ENCODE measurements around the gene DDX41. TPM values are rescaled to one million over a fixed set of nuclear protein-coding genes. Genes with fewer than 3 reads are reported as not detected.

Gene DDX41
- total and polyA plus RNA-seq, 2 donors (not counting 3 experiments of a cell fraction or from before 2014, with no cell fraction given): 103 to 118 TPM

GRCh38 chr5:177528631-177529030 lies 11.9 kb upstream of the DDX41 start:
- Histone ChIP-seq H3K4me1 (ENCODE audit: control insufficient read depth, extremely low read depth, insufficient read depth, low read length) (no peaks in the 10 kb centered on the region), H4K20me1 (replicated peaks; ENCODE audit: control insufficient read depth, extremely low read depth, insufficient read depth, low read length) (no peaks in the 10 kb centered on the region), H2AFZ (ENCODE audit: low read depth, low read length) (no peak overlapping the region), H3K36me3 (ENCODE audit: control insufficient read depth in 2 of 2, extremely low read depth in 1 of 2, insufficient read depth in 2 of 2, low read length in 2 of 2) (peaks cover 15 to 71% of the 10 kb centered on the region in 2 experiments), H3K27ac (ENCODE audit: insufficient read depth, low read depth, low read length) (no peak overlapping the region), H3K4me2 (ENCODE audit: insufficient read depth, low read length) (no peak overlapping the region), H3K79me2 (ENCODE audit: control insufficient read depth, insufficient read depth, low read length) (no peaks in the 10 kb centered on the region), H3K4me3 (replicated peaks in 1 of 3; ENCODE audit: insufficient read depth in 1 of 3, low read depth in 1 of 3, low read length in 3 of 3) (no peak overlapping the region), H3K9ac (replicated peaks; ENCODE audit: extremely low read depth, insufficient read depth, low read length) (no peak overlapping the region), H3K9me3 (replicated peaks; ENCODE audit: control insufficient read depth, insufficient read depth, low read length) (no peaks in the 10 kb centered on the region), H3K27me3 (ENCODE audit: control insufficient read depth in 2 of 2, insufficient read depth in 2 of 2, low read length in 2 of 2) (no peaks in the 10 kb centered on the region), H3K9me1 (replicated peaks; ENCODE audit: control insufficient read depth, extremely low read depth, insufficient read depth, low read length) (no peaks in the 10 kb centered on the region)
- no peak for TF ChIP-seq CTCF (IDR thresholded peaks at IDR 0.05; ENCODE audit: extremely low read depth in 1 of 2, insufficient read depth in 1 of 2, low read depth in 1 of 2, low read length in 2 of 2)
- no peak for TF ChIP-seq FOS (IDR thresholded peaks at IDR 0.05; ENCODE audit: borderline replicate concordance, insufficient read depth, low read length)
- TF ChIP-seq POLR2A (IDR thresholded peaks at IDR 0.05; ENCODE audit: low read depth, low read length): no peak
- TF ChIP-seq JUN (IDR thresholded peaks at IDR 0.05; ENCODE audit: borderline replicate concordance, insufficient read depth, insufficient read length, low read depth): no peak
- TF ChIP-seq MAX (IDR thresholded peaks at IDR 0.05; ENCODE audit: insufficient read depth, insufficient read length): no peak
- no peak for TF ChIP-seq GATA2 (IDR thresholded peaks at IDR 0.05; ENCODE audit: insufficient read depth, insufficient read length, low read depth, low read length)
- TF ChIP-seq MYC (IDR thresholded peaks at IDR 0.05; ENCODE audit: low read depth, low read length): no peak
- TF ChIP-seq POLR2AphosphoS5 (IDR thresholded peaks at IDR 0.05; ENCODE audit: insufficient read depth, low read depth, low read length): no peak
- ChIA-PET POLR2A (no interaction called here), CTCF (no interaction called here)
- FAIRE-seq: no peak
- intact Hi-C loops (cut with micrococcal nuclease): no loop called here
- BruUV-seq (replicated peaks): no TSS peak
- dilution Hi-C loops (cut with MboI; ENCODE audit: extremely low pct_ligation_motif_present, low sequenced_read_pairs): no loop called here
- no peak for DNase-seq (ENCODE audit: low read depth, low spot score)

All from endothelial cell of umbilical vein (primary cell).